Measurements from ENCODE around the gene KMT2E. TPM values are rescaled to one million over a fixed set of nuclear protein-coding genes. Genes with fewer than 3 reads are reported as not detected.
"Not testable (repeated sequence)": the region's sequence is repeated elsewhere in the genome, so short reads cannot be mapped to it uniquely, and the experiment has no call there.

KMT2E gene
- total RNA-seq, 3 donors from 2014 or later, result 115 to 135 (median 132) TPM

GRCh38 chr7:105050493-105050892, 36.5 kb downstream of the KMT2E start:
- Histone ChIP-seq H3K36me3 (ENCODE audit: low read depth) (no peaks in the 10 kb centered on the region), H3K4me3 (no peak overlapping the region), H3K4me1 (ENCODE audit: low read depth) (peaks cover 11% of the 10 kb centered on the region), H3K9me3 (no peaks in the 10 kb centered on the region)
- intact Hi-C loops (cut with DNase I, micrococcal nuclease), result no loop called here
- TF ChIP-seq CTCF (IDR thresholded peaks at IDR 0.05), result no peak
- no peak for DNase-seq
- no peak for ATAC-seq

- H3K36me3 ChIP-seq (ENCODE audit: low read depth); ATAC-seq; H3K4me3 ChIP-seq; intact Hi-C loops (cut with DNase I, micrococcal nuclease); DNase-seq; H3K9me3 ChIP-seq: not testable (repeated sequence)
- H3K4me1 ChIP-seq (ENCODE audit: low read depth), result peaks cover 12% of the 10 kb centered on the region
Measured at GRCh38 chr7:105050899-105051298, 36.9 kb downstream of the KMT2E start.

- DNase-seq (no peak), ATAC-seq (no peak)
- no peaks in the 10 kb centered on the region for H3K36me3 ChIP-seq (ENCODE audit: low read depth)
- intact Hi-C loops (cut with DNase I, micrococcal nuclease), result no loop called here
- no peak overlapping the region for H3K4me3 ChIP-seq
- H3K4me1 ChIP-seq (ENCODE audit: low read depth), result peaks cover 12% of the 10 kb centered on the region
- TF ChIP-seq CTCF (IDR thresholded peaks at IDR 0.05), result no peak
- H3K9me3 ChIP-seq, result no peaks in the 10 kb centered on the region
Measured at GRCh38 chr7:105055084-105055483, 41.1 kb downstream of the KMT2E start.

GRCh38 chr7:105055621-105056020, 41.6 kb downstream of the KMT2E start:
- no peak overlapping the region for H3K4me3 ChIP-seq
- intact Hi-C loops (cut with DNase I, micrococcal nuclease), result no loop called here
- H3K36me3 ChIP-seq (ENCODE audit: low read depth), result no peaks in the 10 kb centered on the region
- DNase-seq (no peak), ATAC-seq (peak; percentile 34)
- TF ChIP-seq CTCF (IDR thresholded peaks at IDR 0.05), result no peak
- H3K9me3 ChIP-seq, result no peaks in the 10 kb centered on the region
- H3K4me1 ChIP-seq (ENCODE audit: low read depth), result peaks cover 12% of the 10 kb centered on the region

GRCh38 chr7:105057472-105057871, 43.5 kb downstream of the KMT2E start:
- intact Hi-C loops (cut with DNase I, micrococcal nuclease), result no loop called here
- no peaks in the 10 kb centered on the region for H3K9me3 ChIP-seq
- ATAC-seq (no peak), DNase-seq (no peak)
- TF ChIP-seq CTCF (IDR thresholded peaks at IDR 0.05), result no peak
- peaks cover 12% of the 10 kb centered on the region for H3K4me1 ChIP-seq (ENCODE audit: low read depth)
- H3K4me3 ChIP-seq, result no peak overlapping the region
- H3K36me3 ChIP-seq (ENCODE audit: low read depth), result no peaks in the 10 kb centered on the region

- DNase-seq (no peak), ATAC-seq (no peak)
- peaks cover 2% of the 10 kb centered on the region for H3K4me1 ChIP-seq (ENCODE audit: low read depth)
- H3K4me3 ChIP-seq, result no peak overlapping the region
- intact Hi-C loops (cut with DNase I, micrococcal nuclease), result no loop called here
- no peaks in the 10 kb centered on the region for H3K36me3 ChIP-seq (ENCODE audit: low read depth)
- no peak for TF ChIP-seq CTCF (IDR thresholded peaks at IDR 0.05)
- H3K9me3 ChIP-seq, result no peaks in the 10 kb centered on the region
Measured at GRCh38 chr7:105060437-105060836, 46.4 kb downstream of the KMT2E start.
